ENCODE data around the gene NSD2. TPM values are rescaled to one million over a fixed set of nuclear protein-coding genes. Genes with fewer than 3 reads are reported as not detected.

NSD2 gene
- total and polyA plus RNA-seq, 9 of the 15 experiments (the other 6 are each of a cell fraction or from before 2014, with no cell fraction given), result 6.4 to 126 (median 58.8) TPM

GRCh38 chr4:1883583-1883982 is 12.4 kb downstream of the NSD2 start (continued):
- TF ChIP-seq KDM2B (CRISPR knock-in tag; IDR thresholded peaks at IDR 0.05), result no peak

DNA sequence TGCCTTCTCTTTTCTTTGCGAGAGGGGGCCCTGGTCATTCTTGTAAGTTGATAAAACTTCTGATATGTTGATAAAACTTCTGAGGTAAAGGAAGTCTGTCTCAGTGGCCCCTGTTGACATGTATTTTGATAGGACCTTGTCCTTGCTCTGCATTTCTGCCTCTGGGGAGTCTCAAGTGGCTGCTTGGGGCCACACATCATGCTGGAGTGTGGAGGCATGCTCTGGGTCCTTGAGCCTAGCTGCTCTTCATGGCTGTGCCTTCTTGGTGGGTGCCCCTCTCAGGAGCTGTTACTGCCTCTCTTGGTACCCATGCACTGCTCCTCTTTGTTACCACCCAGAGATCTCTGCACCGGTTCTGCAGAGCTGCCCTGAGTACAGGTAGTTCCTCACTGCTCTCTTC is 14.2 kb downstream of the NSD2 start:
- peak overlapping the region; percentile 27 for H3K27ac ChIP-seq (ENCODE audit: extremely low read depth, low read depth, low read length)
- WGBS (ENCODE audit: insufficient coverage, low coverage, missing lambda C conversion rate), result 18% methylated on average over 2 of the region's 2 CpGs
- in situ Hi-C loops (cut with MboI), result no loop called here
- TF ChIP-seq PRPF4 (IDR thresholded peaks at IDR 0.05; ENCODE audit: insufficient read depth, low read depth, low read length, poor library complexity, severe bottlenecking) (no peak), ZNF609 (CRISPR knock-in tag; IDR thresholded peaks at IDR 0.05; ENCODE audit: borderline replicate concordance) (no peak), MAFG (tag; conservative IDR thresholded peaks at IDR 0.05) (no peak), PHB (CRISPR knock-in tag; IDR thresholded peaks at IDR 0.05) (no peak), ZNF57 (CRISPR knock-in tag; IDR thresholded peaks at IDR 0.05) (no peak), HEY1 (CRISPR knock-in tag; IDR thresholded peaks at IDR 0.05; ENCODE audit: borderline replicate concordance) (no peak), SETDB1 (IDR thresholded peaks at IDR 0.05; ENCODE audit: low read length) (no peak), TCF3 (CRISPR knock-in tag; IDR thresholded peaks at IDR 0.05) (no peak), ZNF707 (CRISPR knock-in tag; conservative IDR thresholded peaks at IDR 0.05) (no peak), DEAF1 (CRISPR knock-in tag; IDR thresholded peaks at IDR 0.05) (no peak), ZNF408 (CRISPR knock-in tag; IDR thresholded peaks at IDR 0.05; ENCODE audit: low read depth) (no peak), DPF2 (IDR thresholded peaks at IDR 0.05) (no peak), MCM5 (IDR thresholded peaks at IDR 0.05; ENCODE audit: low read depth) (no peak), HSF4 (CRISPR knock-in tag; IDR thresholded peaks at IDR 0.05; ENCODE audit: borderline replicate concordance) (no peak)

More for the DNA sequence above, 14.2 kb downstream of the NSD2 start:
- Histone ChIP-seq H3K27me3 (ENCODE audit: control insufficient read depth in 2 of 2, insufficient read depth in 2 of 2, low read length in 2 of 2) (no peaks in the 10 kb centered on the region), H3K4me2 (ENCODE audit: insufficient read depth, low read length) (peak overlapping the region; percentile 51), H3K36me3 (ENCODE audit: control insufficient read depth, insufficient read depth, low read length) (peaks cover 19% of the 10 kb centered on the region), H3K9me1 (ENCODE audit: control insufficient read depth, insufficient read depth, low read length) (no peaks in the 10 kb centered on the region), H3K9ac (ENCODE audit: insufficient read depth in 1 of 2, low read depth in 2 of 2, low read length in 2 of 2) (peak overlapping the region; percentile 11 to 87; a peak in 3 of 4 replicates), H3K79me2 (ENCODE audit: control insufficient read depth, insufficient read depth, low read length) (peaks cover 98% of the 10 kb centered on the region), H4K20me1 (replicated peaks; ENCODE audit: control insufficient read depth, insufficient read depth, low read length) (peaks cover 19% of the 10 kb centered on the region), H3K9me3 (replicated peaks; ENCODE audit: control insufficient read depth, insufficient read depth, low read depth, low read length) (no peaks in the 10 kb centered on the region), H3K4me1 (replicated peaks in 1 of 2; ENCODE audit: control insufficient read depth in 2 of 2, insufficient read depth in 2 of 2, low read length in 2 of 2) (peaks cover 47 to 67% of the 10 kb centered on the region in 2 experiments), H3K4me3 (no peak overlapping the region), H2AFZ (ENCODE audit: low read depth, low read length) (no peak overlapping the region)
- ChIA-PET CTCF (ENCODE audit: low intra/inter-chr PET ratio) (no interaction called here), POLR2A (interaction anchor here (0.7 to 2.8 kb wide), 5 partner anchors 9 to 531 kb away, joined by 3 to 16 read pairs (median 3); partner anchors contain the start of gene LETM1)
- FAIRE-seq (no peak), ATAC-seq (peak; percentile 14; the same call in 2 of the 3 replicates), DNase-seq (ENCODE audit: extremely low read depth in 1 of 4, low spot score in 3 of 4) (peak in 1 of 4 experiments; percentile 41)
- intact Hi-C loops (cut with micrococcal nuclease), result no loop called here
- no TSS peak for BruUV-seq (replicated peaks)

Data from K562 (cell line).